Activated CD4-positive, CD25-positive, alpha-beta regulatory T cell (primary cell): Measurements from ENCODE around the gene REPIN1.

Experiments
- DNase-seq, 4 experiments: peaks; one replicate each; lab custom pipeline; 2025; lab: John Stamatoyannopoulos, UW

The REPIN1 gene

DNA sequence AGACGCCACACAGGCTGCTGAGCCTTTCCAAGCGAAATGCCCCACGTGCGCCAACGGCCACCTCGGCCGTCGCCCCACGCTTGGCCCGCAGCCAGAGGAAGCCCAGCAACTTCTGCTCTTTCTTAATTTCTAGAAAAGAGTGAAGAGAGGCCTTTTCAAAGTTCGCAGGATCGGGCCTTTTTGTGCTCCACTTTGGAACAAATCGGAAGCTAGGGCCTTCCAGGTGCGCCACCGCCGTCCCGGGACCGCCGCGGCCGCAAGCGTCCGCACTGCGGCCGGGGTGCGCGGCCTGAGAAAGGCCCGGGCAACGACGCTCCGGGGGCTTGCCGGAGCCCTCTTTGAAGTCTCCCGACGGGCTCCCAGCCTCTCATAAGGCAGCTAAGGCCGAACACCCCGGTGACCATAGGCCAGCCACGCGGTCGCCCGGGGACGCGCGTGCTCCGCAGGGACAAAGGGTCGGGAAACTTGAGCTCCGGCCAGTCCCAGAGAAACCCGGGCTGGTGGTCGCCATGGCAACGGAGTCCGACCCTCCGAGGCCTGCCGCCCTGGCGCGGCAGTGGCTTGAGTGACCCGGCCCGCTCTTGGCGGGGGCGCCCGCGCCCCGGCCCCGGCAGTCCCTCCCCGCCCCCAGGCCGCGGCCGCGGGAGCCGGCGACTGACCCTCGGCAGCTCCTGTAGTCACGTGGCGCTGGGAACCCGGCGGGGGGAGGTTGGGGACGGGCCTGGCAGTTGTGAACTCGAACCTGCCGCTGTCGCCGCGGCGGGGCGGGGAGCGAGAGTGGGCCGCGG is at the start of gene REPIN1:
TSS of gene REPIN1 (plus strand) at position 727 of the 788 bp plus-strand sequence. CDS start 890 bp downstream, outside the sequence.
- DNase-seq = peak; percentile 52 to 62 (median 58)

DNA sequence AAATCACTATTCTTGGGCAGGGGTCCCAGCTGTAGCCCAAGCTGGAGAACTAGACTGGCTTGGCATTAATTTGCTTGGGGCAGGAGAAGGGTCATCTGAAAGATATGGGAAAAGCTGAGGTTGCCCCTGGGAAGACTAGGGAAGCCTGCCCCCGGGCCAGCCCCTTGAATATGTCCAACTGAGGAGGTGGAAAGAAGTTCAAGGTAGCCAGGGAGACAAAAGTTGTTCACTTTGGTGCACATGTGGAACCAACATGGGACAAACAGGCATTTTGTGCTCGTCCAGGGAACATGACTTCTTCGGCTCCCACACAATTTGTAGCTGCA is 46.9 kb upstream of the REPIN1 start:
- no peak for DNase-seq

DNA sequence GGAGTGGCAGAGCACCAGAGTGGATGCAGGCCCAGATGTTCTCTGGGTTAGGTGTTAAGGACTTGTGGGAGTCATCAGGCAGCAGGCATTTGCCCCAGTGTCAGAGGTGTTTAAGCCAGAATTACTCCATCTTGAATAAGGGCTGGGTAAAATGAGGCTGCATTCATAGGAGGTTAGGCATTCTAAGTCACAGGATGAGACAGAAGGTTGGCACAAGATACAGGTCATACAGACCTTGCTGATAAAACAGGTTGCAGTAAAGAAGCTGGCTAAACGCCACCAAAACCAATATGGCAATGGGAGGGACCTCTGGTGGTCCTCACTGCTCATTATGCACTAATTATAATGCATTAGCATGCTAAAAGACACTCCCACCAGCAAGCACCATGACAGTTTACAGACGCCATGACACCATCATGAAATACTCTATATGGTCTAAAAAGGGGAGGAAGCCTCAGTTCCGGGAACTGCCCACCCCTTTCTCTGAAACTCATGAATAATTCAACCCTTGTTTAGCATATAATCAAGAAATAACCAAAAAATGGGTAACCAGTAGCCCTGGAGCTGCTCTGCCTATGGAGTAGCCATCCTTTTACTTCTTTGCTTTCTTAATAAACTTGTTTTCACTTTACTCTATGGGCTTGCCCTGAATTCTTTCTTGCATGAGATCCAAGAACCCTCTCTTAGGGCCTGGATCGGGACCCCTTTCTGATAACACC is 46.3 kb upstream of the REPIN1 start:
- peak; percentile 31 to 60 (median 38) for DNase-seq

DNA sequence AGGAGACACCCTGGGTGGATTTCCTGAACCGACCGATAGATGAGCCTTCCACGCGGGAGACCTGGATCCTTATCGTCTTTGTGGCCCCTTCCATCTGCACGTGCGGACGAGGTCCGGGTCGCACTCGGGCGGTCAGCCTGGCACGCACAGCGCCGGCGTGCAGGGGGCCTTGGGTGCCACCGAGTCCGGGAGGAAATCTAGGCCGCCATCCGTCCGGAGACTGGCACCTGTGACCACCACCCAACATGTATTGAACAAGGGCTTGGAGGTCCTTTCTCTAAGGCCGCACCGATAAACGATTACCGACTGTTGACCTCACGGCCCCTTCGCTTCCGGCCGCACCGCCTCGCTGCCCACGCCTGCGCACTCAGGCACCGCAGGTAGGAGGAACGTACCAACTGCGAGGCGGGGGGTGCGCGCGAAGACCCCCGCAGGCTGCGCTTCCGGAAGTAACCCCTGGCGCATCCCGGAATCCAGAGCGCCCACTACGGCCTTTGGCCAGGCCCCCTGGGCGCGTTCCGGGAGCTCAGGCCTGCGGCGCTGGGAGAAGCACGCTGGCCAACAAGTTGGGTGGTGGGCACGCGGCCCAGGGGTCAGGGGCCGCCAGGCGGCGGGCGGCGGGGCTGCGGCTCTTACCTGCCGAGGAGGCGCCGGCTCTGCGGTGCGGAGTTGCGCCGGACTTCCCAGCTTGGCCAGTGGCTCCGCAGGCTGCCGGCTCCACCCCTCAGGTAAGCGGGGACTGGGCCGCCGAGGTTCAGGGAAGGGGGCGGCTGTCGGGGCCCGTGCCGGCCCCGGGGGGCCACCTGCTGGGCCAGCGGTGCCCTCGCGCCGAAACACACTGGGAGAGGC is 45.6 kb upstream of the REPIN1 start, which contains the start of the genes ACTR3C and LRRC61:
TSS of gene ACTR3C (minus strand) at position 713 of the 849 bp plus-strand sequence. CDS start 28,249 bp downstream, outside the sequence.
TSS of gene LRRC61 (plus strand) at position 523 of the 849 bp plus-strand sequence. CDS start 13,507 bp downstream, outside the sequence.
- peak; percentile 33 to 49 (median 43) for DNase-seq

DNA sequence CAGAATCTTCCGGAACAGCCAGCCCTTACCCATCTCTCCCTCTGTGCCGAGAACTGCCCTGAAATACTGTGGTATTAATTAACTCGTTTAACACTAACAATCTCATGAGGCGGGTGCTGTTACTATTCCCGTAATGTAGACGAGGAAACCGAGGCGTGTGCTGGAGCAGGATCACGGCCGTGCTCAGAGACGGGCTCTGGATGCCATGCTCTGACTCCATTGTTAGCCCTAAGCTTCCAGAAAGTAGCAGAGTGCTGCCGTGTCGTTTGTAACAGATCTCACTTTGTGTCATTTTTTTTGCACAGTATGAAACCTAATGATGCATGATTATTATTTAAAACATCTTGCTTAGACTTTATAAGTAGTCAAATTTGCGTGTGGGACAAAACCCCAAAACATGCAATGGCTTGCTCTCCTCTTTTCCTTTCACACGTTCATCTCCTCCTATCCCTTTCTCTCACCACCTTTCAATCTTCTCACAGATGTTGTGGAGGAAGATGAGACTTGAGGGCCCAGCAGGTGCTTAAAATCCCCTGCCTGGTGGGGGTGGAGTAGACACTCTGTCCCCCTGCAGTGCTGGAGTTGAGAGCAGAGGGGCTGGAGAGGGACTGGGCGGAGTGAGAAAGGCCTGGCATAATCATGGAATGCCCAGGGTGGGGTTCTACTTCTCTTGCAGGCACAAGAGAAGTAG is 44.8 kb upstream of the REPIN1 start:
- DNase-seq = no peak

DNA sequence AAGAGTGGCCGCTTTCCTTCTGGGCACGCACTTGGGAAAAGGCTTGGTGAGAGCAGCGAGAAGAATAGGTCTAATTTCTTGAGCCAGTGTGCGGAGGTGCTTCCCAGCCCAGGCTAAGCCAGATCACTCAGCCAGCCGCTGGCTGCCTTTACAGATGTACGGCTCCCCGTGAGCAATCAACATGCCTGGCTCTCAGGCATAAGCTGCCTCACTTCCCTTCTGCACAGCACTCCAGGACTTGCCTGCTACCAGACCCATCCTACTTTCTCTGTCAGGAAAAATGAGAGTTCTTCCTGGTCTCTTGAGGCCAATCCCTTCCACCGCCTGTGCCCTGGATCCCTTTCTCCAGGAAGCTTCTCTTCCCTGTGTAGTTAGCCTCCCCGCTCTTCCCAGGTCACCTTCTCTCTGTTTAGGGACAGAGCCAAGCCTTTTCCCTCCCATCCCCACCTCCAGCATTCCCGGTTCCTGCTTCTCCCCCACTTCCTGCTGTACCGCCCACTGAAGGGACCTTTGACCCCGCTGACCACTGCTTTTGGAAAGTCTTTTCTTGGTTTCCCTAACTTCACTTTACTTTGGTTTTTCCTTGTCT is 44.2 kb upstream of the REPIN1 start:
- DNase-seq = no peak

DNA sequence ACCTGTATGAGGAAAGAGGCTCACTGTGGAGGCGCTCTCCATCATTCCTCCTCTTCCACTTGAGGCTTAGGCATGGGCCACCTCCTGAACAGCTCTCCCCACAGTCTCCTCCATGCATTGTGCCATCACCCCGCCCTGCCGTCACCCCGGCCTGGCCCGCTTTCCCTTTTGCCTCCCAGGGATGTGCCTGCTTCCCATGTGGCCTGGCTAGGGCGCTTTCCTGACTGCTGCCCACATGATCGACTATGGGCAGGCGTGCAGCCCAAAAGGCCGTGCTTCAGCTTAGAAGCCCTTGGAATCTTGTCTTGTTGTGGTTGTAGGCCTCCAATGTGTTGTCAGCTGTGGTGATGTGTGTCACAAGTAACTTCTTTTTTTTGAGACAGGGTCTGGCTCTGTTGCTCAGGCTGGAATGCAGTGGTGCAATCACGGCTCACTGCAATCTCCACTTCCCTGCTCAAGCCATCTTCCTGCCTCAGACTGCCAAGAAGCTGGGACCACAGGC is 43.5 kb upstream of the REPIN1 start:
- DNase-seq = no peak

DNA sequence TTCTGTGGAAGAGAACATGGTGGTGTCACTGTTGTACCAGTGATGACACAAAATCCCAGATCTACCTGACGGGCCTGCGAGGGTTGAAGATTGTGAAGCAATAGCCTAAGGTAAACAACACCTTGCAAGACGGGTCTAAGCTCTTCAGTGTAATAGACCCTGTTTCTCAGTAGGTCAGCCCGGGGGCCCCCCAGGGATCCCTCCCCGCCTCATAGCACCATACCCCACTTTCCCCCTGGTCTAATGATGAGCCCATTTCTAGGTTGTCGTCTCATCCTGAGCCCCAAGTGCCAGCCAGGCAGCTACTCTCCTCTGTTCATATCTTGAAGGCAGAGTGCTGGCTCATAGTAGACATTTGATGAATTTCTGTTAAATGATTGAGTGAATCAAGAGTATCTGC is 42.7 kb upstream of the REPIN1 start:
- no peak for DNase-seq

DNA sequence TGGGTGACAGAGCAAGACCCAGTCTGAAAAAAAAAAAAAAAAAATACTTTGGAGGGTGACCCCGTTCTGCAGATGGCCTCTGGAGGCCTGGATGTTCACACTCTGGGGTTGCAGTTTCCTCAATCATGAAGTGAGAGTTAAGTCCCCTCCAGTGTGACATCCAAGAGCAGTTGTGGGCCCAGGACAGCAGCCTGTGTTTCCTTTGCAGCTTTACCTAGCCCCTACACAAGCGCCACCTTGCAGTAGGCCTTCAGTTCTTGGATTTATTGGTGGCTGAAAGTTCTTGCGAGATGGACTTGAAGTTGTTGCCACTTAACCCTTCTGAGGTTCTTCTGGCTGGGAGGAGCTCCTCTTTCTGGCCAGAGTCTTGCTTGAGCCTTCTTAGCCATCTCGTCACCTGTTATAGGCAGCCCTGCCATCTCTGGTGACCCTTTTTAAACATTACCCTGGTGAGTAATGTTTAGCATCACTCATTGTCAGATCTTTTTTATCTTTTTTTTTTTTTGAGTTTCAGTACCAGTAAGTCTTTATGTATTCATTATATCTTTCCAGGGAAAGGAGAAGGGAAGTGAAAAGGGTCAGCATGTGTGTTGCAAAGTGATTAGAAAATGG is 41.9 kb upstream of the REPIN1 start:
- DNase-seq = no peak

DNA sequence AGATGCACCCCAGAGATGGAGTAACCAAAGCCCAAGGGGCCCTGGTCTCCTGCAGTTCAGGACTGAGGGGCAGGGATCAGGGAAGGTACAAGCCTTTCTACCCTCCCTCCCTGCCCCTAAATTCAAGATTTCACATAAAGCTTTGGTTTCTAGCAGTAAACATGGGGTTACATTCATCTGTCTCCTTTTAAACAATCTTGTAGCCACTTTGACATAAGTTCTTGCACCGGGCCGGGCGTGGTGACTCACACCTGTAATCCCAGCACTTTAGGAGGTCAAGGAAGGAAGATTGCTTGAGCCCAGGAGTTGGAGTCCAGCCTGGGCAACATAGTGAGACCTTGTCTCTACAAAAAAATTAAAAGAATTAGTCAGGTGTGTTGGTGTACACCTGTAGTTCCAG is 41.3 kb upstream of the REPIN1 start:
- no peak for DNase-seq

DNA sequence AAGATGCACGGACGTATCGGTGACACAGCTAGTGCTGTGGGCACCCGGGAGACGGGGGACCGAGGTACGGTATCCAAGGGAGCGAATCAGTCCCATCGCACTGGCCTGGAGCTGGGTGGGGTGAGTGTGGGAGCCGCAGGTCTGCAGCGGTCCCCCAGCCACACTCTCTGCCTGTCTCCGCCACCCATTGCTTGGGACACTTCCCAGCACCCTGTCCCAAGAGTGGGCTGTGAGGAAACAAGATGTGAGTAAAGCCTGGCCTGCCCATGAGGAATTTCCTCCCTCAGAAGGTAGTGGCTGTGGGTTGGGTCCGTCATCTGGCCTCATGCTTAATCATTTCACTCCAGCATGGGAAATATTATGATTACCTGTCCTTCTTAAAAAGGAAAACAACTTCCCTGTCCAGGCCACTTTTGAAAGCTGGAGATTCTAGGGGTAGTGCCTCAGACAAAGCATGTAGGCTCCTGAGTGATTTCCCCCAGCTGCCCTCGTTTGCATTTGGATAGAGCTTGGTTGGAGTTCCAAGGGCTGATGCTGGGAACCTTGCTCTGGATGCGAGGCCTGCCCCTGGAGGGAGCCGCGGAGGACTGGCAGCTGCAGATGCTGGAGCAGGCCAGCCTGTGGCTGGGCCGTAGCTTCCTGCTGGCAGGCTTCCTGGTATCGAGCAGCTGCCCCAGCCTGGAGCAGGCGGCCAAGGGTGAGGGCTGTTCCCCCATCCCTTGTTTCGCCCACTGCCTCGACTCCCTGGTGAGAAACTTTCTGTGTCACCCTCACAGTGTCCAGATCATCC is 39.1 kb upstream of the REPIN1 start:
- DNase-seq = no peak

DNA sequence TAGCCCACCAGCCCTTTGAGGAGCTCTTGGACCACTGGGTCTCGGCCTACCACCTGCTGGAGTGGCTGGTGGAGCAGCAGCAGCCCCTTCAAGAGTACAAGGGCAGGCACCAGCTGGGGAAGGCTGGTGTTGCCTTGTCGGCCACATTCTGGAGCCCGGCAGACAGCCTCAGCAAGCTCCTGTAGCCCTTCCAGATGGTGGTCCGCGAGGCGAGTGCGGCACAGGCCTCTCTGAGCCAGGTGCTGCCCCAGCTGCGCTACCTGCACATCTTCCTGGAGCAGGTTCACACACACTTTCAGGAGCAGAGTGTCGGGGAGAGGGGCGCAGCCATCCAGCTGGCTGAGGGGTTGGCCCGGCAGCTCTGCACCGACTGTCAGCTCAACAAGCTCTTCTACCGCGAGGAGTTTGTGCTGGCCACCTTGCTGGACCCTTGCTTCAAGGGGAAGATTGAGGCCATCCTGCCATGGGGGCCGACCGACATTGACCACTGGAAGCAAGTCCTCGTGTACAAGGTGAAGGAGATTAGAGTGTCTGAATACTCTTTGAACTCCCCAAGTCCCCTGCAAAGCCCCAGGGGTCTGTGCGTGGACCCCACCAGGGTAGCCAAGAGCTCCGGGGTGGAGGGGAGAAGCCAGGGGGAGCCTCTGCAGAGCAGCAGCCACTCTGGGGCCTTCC is 38.3 kb upstream of the REPIN1 start:
- no peak for DNase-seq

DNA sequence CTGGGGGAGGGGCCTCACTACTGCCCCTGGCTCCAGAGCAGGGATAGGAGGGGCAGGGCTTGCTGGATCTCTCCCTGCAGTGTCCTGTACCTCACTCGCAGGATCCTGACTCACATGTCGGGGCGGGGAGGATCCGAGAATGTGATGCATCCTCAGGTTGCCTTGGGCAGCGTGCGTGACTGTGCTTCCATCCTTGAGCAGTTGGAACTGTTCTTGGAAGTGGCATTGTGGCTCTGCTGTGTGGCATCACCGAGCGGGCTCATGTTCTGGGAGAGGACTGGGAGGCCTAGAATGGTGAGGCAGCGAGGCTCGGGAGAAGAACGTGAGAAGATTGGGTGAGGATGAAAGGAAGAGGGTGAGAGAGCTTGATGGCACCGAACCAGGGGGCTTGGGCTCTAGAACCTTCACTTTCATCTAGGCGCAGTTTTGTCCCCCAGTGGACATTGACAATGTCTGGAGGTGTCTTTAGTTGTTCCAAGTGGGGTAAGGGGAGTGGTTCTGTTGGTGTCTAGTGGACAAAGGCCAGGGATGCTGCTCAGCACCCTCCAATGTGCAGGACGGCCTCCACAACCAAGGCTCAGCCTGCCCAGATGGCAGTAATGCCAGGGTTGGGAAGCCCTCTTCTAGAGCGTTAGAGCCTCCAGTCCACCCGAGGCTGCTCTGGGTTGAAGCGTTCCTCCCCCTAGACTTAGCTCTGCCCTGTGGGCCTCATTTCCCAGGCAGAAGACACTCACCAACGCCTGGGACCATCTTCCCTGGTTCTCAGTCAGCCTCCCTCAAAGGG is 35.6 kb upstream of the REPIN1 start:
- no peak for DNase-seq

DNA sequence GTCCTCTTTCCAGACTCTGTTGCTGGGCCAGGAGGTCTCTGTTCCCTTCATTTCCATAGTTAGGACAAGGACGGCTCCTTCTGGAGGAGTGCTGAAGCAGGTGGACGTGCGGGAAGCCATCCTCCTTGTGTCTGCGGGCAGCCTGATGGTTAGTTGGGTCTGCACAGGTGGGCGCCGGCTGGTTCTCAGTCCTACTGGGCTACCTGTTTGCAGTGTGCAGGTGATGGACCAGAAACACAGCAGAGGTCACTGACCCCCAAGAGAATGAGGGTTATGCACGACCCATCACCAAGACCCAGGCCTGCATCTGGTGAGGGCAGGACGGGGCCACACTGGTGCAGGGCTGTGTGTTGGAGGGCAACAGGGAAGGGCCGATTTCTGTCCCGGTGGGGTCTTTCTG is 35.0 kb upstream of the REPIN1 start:
- no peak for DNase-seq

DNA sequence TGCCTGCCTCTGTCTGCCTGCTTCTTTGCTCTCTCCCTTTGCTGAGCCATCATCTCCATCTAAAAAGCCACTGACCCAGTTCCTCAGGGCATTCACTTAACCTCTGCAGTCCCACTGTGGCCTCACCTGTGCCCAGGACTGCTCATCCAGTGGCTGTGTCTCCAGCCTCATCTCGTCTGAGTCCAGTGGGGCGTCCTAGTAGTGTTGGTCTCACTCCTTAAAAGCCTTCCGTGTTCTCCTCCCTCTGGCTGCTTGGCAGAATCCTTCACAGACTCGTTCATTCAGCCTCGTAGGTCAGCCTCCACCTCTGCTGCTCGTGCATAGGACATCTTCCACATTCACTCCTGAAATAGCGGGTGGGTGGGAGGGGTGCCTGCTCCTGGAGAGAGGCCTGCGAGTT is 34.5 kb upstream of the REPIN1 start:
- DNase-seq = no peak

DNA sequence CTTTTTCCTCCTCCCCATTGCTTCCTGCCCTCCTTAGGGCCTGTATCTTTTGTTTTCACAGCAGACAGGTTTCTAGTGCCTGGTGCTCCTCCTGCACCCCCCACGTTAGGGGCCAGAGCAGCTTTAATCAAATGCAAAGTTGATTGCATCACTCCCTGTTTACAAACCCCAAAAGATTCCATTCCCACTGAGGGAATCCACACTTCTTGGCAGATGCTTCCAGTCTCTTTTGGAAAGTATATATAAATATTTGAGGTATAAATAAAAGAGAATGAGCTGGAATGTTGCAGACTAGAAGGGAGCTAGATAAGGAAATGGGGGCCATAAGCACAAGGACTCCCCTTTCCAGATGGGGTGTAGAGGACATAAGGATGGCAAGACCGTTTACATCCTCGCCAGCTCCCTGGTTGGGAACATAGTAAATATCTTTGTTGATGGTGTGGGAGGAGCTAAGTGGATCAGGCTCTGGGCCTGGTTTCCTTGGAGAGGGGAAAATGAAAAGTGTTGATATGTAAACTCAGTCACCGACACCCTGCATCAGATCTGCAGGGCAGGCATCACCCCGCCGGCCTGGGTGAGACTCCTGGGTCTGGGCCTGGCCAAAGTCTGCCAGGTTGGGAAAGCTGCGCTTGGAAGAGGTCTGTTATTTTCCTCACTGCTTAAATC is 33.4 kb upstream of the REPIN1 start:
- DNase-seq = no peak

DNA sequence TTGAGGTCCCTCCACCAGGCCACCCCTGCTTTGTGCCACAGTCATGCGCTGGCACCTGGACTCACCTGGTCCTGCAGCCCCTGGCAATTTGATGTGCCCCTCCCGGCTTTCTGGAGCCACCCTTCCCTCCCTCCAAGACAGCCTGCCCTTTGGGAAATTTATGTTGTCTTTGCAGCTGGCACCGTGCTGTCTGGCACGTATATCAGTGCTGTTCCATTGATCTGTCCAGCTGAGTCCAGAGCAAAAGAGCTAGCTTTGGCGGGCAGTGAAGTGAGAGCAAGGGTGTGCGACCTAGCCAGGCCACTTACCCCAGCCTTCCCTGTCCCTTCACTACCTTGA is 32.9 kb upstream of the REPIN1 start:
- no peak for DNase-seq

DNA sequence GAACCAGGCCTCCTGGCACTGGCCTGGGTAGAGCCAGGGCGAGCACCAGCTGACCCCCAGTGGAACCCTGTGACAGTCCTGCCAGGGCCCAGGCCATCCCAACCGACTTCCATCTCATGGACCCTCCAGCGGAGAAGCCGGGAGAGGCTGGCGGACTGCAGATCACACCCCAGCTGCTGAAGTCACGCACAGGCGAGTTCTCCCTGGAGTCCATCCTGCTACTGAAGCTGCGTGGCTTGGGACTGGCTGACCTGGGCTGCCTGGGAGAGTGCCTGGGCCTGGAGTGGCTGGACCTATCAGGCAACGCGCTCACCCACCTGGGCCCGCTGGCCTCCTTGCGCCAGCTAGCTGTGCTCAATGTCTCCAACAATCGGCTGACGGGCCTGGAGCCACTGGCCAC is 31.9 kb upstream of the REPIN1 start:
- no peak for DNase-seq
